KG1 (cell line): Measurements from ENCODE around the gene COL7A1.

Experiments used
- DNase-seq: peaks from one replicate; lab custom pipeline; 2025; lab: John Stamatoyannopoulos, UW

COL7A1 gene

DNA sequence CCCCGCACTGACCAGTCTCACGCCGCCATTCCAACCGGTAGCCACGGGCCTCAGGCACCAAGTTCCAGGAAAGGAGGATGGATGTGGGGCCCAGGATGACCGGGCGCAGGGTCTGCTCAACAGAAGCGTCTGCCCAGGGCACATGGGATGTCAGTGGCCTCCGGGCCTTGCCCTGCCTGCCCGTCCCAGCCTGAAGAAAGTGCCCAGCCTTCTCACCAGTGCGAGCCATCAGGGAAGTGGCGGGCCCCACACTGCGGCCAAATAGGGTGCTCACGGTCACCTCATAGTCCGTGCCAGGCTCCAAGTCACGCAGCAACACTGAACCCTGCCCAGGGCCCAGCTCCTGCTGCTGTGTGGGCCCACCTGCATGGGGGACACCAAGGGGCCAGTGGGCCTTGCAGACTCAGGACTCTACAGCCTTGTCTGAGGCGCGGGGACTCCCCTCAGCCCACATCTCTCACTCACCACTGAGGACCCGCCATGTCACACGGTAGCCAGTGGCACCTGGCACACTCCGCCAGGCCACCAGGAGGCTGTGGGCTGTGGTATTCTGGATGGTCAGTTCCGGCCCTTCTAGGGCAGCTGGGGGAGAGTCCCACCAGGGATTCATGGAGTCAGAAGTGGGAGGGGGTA, 3.1 kb downstream of the COL7A1 start:
- DNase-seq, result no peak

DNA sequence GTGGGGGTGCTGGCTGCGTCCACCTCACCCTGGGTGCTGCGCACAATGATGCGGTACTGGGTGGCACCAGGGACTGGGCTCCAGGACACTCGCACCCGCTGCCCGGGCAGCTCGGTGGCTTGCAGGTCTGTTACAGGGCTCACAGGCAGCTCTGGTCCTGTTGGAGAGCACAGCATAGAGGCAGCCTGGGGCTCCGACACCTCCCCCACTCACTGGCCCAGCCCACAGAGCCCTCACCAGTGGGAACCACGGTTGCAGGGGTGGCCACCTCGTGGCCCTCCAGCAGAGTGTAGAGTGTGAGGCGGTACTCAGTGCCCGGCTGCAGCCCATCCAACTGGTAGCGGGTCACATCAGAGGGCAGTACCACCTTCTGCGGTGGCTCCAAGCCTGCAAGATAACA, 3.7 kb downstream of the COL7A1 start:
- no peak for DNase-seq

DNA sequence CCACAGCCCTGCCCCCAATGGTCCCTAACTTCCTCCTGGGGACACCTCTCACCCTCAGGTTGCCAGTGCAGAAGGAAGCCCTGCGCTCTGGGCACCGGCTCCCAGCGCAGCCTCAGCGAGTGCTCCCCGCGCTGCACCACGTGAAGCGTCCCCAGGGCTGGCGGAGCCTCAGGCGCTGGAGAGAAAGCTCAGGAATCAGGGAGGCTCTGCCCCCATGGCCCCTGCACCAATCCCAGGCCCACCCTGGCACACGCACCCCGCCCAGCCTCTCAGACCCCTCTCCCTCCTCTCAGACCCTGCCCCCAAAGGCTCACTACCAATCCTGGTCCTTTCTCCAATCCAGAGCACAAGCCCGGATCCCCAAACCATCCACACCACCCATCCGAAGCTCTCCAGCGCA, 6.9 kb downstream of the COL7A1 start:
- DNase-seq, result no peak

DNA sequence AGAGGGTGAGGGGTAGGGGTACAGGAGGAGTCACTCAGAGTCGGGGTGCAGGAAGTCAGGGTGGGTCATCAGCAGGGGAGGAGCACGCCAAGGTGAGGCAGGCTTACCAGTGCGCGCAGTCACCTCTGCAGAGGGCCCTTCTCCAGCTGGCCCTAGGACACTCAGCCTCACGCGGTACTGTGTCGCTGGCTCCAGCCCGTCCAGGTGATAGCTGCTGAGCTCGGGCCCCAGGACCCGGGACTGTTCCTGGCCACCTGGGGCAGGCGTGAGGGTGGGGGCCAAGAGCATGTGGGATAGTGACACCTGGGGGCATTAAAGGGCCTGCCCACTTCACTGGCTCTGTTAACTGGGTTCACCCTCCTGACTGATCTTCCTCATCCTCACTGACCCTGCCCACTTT, 7.4 kb downstream of the COL7A1 start:
- no peak for DNase-seq

DNA sequence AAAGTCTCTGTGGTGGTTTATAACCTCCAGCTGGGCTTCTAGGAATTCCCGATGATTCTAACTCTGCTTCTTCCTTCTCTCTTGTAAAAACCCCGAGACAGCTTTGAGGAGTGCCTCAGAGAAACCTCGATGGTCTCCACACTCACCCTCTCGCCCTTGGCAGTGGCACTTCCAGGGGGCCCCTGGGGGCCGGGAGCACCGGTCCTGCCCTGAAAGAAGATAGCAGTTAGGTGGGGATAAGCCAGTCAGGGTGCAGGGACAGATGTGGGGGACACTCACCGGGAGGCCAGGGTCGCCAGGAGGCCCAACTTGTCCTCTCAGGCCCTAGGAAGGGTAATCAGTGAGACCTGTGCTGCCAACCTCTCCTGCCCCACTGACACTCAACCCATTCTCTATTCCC, 9.7 kb downstream of the COL7A1 start:
- no peak for DNase-seq

DNA sequence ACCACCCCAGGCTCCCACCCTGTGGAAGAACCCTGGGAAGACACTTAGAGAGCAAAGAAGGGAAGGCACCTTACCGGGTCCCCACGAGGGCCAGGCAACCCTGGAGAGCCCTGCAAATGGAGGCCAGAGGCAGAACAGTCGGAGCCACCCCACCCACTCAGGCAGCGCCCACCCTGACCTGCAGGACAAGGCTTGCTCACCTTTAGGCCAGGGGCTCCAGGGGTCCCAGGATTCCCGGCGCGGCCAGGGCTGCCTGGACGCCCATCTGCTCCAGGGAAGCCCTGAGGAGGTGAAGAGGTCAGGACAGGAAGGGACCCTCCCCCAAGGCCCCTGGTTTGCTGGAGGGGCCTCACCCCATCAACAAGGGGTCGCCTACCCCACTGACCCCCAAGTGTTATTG, 10.3 kb downstream of the COL7A1 start:
- DNase-seq, result no peak

DNA sequence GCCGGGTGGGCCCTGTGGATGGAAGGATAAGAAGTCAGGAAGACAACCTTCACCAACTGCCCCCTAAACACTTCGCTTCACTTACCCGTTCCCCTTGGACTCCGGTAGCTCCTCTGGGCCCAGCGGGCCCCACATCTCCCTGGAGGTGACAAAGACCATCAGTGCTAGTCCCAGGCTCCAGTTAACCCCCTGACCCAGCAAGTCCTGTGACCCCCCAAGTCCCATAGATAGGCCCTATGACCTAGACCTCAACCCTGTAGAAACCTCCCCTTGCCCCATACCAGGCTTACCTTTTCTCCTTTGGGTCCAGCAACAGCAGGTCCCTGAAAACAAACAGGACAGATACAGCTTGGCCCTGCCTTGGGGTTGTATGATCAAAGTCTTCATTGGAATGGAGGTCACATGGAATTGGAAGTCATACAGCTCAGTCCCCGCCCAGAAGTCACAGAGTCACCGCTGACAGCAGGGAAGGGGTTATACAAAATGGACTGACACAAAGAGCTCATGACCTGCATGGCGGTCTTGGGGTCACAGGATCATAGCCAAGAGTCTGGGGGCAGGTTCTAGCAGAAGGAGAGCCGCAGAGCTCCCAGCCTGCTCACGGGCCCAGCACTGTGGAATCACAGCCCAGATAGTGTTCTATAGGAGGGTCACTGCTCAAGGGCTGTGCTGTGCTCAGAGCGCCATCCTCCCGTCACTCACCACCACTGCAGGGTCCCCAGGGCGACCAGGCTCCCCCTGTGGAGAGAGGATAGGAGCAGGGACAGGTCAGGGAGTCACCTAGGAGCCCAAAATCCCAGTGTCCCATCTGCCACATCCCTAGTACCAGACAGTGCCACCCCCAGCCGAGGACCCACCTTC, 13.3 kb downstream of the COL7A1 start:
- DNase-seq, result no peak

DNA sequence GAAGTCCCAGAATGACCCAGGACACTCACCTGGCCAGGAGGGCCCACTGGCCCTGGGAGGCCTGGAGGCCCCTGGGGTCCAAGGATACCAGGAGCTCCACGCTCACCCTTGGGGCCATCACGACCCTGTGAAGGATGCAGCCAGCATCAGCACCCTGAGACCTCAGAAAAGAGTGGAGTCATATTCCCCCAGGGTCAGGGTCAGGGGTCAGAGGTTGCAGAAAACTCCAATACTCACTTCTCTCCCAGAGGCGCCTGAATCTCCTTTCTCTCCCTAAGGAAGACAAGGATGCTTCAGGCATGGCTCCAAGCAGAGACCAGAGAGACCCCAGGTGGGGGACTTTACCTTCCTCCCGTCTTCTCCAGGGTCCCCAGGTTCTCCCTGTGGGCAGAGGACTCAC, 18.5 kb downstream of the COL7A1 start:
- DNase-seq, result no peak

DNA sequence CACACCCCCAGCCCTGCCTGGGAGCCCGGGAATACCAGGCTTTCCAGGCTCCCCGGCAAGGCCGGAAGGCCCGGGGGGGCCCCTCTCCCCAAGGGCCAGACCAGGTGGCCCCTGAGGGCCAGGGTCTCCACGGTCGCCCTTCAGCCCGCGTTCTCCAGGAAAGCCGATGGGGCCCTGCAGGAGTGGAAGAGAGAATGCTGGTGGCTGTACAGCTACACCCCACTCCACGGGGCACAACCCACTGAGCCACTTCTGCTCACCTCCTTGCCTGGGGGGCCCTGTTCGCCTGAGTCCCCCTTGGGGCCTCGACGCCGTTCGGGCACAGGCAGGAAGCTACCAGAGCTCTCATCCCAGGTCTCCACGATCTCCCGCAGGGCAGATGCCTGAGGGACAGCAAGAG, 19.8 kb downstream of the COL7A1 start:
- DNase-seq, result no peak

DNA sequence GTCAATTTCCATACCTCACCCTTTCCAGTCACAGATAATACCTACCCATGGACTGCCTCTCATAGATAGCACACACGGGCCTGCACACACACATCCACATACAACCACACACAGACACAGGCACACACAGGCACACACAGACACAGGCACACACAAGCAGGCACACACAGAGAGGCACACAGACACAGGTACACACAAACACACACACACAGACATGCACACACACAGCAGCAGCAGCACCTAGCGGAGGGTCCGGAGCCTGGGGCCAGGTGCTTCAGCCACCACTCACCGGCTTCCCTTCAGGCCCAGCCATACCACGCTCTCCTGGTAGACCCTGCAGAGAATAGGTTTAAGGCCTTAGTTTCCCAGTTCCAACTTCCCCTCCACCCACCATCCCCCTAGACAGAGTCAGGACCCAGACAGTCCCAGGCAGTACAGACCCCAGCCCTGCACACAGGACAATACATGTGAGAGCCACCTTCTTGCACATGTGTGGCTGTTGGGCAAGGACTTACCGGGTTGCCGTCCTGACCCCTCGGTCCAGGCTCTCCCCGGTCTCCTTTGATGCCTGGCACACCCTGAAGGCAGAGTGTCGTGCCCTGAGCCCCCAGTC, 21.1 kb downstream of the COL7A1 start:
- DNase-seq, result no peak

DNA sequence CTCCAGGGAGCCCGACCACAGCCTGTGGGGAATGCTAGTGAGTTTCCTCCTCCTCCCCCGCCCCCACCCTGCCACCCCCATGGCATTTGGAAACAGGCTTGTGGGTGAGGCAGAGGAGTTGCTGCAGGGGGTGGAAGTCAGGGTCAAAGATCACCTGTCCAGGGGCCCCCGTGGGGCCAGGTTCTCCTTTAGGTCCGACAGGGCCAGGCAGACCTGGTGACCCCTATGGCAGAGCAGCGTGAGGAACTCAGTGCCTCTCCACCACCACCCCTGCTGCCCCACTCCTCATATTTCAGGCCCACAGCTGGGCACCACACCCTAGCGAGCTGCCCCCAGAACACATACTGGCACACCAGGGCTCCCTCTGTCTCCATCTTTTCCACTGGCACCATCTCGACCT, 22.6 kb downstream of the COL7A1 start:
- DNase-seq, result no peak

DNA sequence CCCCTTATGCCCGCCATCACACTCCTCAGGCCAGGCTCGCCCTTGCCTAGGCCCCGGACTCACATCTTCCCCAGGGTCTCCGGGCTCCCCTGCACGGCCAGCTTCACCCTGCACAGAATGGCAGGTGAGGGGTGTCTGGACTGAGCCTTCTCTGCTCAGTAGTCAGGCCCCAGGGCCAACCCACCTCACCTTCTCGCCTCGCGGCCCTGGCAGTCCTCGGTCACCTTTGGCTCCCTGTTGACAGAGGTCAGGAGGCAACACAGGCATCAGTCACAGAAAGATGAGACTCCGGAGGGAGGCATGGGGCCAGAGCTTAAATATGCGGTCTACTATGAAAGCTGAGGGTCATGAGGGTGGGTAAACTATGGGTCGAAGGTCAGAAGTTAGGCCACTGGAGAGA, 23.2 kb downstream of the COL7A1 start:
- DNase-seq, result no peak

DNA sequence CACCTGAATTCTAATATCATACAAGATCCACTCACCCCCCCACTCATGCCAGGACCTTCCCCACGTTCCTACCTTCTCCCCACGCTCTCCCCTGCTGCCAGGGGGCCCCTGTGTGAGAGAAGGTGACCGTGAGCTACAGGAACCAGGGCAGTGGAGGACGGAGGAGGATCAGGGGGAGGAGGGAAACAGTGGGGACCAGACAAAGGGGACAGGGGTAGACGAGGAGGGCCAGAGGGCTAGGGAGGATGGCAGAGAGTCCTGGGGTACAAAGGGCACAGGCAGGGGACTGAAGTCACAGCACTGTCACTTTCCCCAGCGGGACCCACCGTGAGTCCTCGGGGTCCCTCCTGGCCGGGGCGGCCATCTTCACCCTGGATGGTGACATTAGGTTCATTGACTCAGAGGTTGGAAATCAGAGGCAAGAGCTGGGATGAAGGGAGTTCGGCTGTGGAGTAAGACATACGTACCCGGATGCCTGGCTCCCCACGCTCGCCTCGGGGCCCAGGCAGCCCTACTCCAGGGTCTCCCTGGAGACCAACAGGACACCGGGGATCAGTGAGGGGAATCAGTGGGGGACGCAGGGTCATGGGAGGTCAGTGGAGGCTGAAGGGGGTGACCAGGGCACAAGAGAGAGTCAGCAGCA, 25.2 kb downstream of the COL7A1 start:
- no peak for DNase-seq

DNA sequence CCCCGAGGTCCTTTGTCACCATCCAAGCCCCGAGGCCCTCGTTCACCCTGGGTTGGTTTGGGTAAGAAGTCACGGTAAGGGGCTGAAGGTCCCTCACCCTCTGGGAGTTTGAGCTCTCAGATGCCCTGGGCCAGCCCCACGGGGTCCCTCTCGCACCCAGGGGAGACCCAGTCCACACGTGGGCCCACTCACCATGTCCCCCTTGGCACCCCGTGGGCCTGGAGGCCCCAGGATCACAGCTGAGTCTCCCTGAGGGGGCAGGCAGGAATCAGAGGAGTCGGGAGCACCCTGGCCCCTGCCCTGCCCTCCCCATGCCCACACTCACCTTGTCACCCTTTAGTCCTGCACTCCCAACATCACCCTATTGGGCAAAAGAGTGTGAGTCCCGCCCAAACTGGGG, 25.7 kb downstream of the COL7A1 start:
- no peak for DNase-seq

DNA sequence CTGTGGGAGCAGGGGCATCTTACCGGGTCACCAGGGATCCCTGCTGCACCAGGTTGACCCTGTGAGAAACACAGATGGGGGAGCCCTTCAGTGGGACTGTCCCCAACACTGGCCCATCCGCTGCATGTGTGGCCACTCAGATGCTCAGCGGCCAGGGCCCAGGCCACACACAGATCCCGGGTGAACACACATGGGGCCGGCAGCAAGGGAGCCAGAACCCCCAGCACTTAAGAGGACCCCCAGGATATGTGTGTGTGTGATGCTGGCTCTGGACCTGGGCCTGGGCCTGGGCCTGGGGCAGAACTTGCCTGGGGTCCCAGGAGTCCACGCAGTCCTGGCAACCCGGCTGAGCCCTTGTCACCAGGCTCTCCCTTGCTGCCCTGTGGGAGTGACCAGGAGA, 26.7 kb downstream of the COL7A1 start:
- DNase-seq, result no peak

DNA sequence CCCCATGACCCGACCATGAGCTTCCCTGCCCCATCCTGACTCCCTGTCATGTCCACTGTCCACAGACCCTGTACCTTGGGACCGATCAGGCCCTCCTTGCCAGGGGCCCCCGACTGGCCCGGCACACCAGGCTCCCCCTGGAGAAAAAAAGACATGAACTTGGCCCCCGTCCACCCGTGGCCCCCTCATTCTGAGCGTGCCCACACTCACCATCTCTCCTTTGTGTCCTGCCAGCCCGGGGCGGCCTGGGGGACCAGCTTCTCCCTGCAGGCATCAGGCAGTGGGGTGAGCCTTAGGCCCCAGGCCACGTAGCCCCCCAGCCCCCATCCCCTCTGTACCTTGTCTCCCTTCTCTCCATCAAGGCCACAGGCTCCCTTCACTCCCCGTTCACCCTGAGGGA, 27.6 kb downstream of the COL7A1 start:
- DNase-seq, result no peak

DNA sequence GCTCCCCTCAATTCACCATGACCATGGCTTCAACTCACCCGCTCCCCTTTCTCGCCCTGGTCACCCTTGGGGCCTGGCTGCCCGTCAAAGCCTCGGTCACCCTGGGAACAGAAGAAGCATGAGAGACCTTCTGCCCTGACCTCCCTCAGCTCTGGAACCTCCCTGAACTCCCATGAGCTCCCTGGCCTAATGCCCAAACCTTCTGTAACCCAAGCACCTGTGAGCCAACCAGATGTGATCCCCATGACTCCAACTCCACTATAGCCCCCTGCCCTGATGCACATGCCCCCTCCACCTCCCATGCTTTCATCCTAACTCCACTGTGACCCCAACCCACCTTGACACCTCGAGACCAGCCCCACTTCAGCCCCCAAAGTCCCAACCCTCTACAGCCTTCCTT, 28.0 kb downstream of the COL7A1 start:
- DNase-seq, result no peak

DNA sequence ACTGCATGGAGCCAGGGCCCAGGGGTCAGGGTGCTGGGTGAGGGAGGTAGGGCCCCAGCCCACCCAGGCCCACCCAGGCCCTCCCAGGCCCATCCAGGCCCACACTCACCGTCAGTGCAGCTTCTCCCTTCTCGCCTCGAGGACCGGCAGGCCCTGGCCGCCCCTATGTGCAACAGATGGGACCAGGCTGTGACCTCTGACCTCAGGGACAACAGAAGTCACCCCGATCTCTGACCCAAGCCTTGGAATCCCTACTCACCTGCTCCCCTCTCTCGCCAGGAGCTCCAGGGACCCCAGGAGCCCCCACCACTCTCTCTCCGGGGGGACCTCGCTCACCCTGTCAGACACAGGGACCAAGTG, 28.7 kb downstream of the COL7A1 start:
- no peak for DNase-seq

DNA sequence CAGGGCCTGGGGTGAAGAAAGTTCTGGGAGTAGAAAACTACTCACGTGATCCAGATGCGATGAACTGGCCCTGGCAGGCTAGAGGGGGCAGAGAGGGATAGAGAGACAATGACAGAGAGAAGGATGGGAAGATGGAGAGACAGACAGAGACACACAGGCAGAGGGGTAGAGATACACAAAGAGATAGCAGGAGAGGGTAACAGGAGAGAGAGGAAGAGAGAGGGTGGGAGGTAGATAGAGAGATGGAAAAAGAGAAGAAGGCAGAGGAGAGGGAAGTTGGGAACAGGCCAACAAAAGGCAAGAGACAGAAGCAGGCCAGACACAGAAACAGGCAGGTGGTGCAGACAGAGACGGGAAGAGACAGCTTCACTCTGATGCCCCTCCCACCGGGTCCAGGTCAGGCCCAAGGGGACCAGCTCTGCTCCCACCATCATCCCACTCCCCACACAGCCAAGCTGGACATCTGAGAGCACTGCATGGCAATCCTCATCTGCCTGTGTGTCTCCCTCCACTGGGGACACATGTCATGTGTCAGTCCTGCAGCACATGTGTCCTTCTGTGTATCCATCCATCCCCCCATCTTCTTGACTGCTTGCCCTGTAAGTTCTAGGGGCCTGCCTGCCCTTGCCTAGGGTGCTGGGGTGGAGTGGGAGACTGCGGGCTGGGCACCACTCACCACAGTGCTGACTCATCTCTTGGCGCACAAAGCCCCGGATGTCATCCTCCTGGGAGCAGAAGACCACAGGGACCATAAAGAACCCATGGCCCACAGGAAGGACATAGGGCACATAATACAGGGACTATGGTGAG, 29.3 kb downstream of the COL7A1 start:
- no peak for DNase-seq

DNA sequence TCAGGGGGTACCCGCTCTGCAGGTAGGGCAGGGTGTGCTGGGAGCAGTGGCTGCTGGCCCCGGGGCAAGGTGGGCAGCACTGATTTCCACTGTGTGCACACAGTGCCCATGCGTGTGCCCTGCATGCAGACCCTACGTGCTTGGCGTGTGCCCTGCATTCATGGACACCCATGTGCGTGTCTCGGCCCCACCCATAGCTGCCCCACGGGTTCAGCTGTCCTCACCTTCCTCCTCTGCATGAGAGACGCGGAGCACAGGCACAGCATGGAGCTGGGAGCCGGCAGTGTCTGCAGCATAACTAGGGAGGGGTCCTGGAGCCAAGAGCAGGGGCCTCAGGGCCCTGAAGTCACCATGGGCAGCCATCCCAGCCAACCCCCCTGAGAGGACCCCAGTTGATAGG, 29.9 kb downstream of the COL7A1 start:
- DNase-seq, result no peak

DNA sequence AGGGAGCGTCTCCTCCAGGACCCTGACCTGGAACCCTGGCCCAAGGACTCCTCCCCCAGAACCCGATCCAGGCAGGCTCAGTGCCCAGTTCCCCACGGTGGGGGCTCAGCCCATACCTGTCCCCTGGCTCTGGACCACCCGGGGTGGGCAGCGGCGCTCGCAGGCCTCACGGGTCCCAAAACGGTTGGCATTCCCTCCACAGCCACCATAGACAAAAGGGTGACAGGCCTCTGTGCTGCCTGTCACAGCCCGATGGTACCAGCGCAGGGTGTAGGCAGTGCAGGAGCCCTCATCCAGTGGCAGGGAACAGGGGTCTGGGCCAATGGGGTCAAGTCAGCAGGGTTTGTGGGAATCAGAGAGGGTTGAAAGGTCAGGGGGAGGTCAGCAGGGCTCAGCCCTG, 30.5 kb downstream of the COL7A1 start:
- no peak for DNase-seq

DNA sequence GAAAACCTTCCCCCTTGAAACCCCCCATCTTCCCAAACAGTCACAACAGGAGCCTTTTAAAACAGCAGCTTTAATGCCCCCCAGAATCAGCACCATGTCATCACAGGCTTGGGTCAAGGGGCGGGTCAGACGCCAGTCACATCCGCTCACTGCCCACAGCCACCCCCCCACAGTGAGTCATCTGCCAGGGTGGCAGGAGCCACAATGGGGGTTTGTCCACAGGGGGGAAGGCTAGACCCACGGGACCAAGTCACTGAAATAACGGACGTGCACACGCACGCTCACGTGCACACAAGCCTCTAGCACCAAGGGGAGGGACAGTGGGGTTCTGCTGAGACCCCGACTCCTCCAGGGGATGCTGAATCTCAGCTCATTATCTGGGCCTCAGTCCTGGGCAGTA, 31.1 kb downstream of the COL7A1 start:
- no peak for DNase-seq
